NB4 (cell line): ENCODE results near the gene LRP1B.

Source experiments
- CTCF ChIP-seq: IDR thresholded peaks from one replicate; pipeline ENCODE4 v1.5.1; 2012; ENCODE audit warnings: low read depth, low read length
- POLR2A ChIP-seq: IDR thresholded peaks from 2 replicates; pipeline ENCODE4 v1.6.1; 2011; ENCODE audit warnings: mild to moderate bottlenecking; ENCODE audit not compliant: insufficient read length; ENCODE audit errors: extremely low read depth

- TF ChIP-seq CTCF, result no peak
- no peak for TF ChIP-seq POLR2A
Measured at GRCh38 chr2:140337061-140337460, 1793.8 kb downstream of the LRP1B start.
